IMR-90 (cell line): ENCODE data around the gene SNX6. TPM values are rescaled to one million over a fixed set of nuclear protein-coding genes. Genes with fewer than 3 reads are reported as not detected.

ENCODE experiments used
- ATAC-seq: fragments of 200-7000 bp; cut with Tn5 transposase; 2 replicates; pipeline ENCODE4 v1.9.1; 2020; ENCODE audit warnings: low read depth, mild to moderate bottlenecking, moderate library complexity
- BruUV-seq: library from RNA; stranded (reverse); fragments of 400-500 nt; replicated peaks from 2 replicates; lab custom pipeline; 2021; lab: Mats Ljungman, UMichigan
- CTCF ChIA-PET: fragments of 300-600 bp; formaldehyde crosslinking; extraction: SDS; loops from one replicate; lab custom pipeline; 2021; ENCODE audit warnings: antibody characterized with exemption; lab: Yijun Ruan, JAX
- POLR2A ChIA-PET: fragments of 300-600 bp; sonication (Branson Sonifier 250); formaldehyde crosslinking; loops from one replicate; lab custom pipeline; 2022; ENCODE audit warnings: antibody characterized with exemption; ENCODE audit not compliant: unreplicated experiment; lab: Charles Lee
- DNase-seq: peaks from one replicate; pipeline ENCODE4 v3.0.0; 2013
- H2AFZ ChIP-seq: replicated peaks from 2 replicates; pipeline ENCODE3; 2013; ENCODE audit warnings: low read length, mild to moderate bottlenecking; ENCODE audit not compliant: poor library complexity
- H2AK5ac ChIP-seq: 2 replicates; pipeline ENCODE4 v1.6.1; 2013; ENCODE audit warnings: low read depth, low read length, inconsistent platforms
- H2AK9ac ChIP-seq: replicated peaks from 2 replicates; pipeline ENCODE3; 2013; ENCODE audit warnings: mild to moderate bottlenecking, low read depth, low read length, moderate library complexity; ENCODE audit not compliant: poor library complexity
- H2BK120ac ChIP-seq: 2 replicates; pipeline ENCODE4 v1.6.1; 2013; ENCODE audit warnings: low read depth, low read length, inconsistent platforms
- H2BK15ac ChIP-seq: 3 replicates; pipeline ENCODE4 v1.6.1; 2013; ENCODE audit warnings: low read depth, low read length, inconsistent platforms
- H2BK20ac ChIP-seq: 2 replicates; pipeline ENCODE4 v1.6.1; 2013; ENCODE audit warnings: low read depth, mild to moderate bottlenecking, inconsistent platforms, low read length, moderate library complexity
- H2BK5ac ChIP-seq: 2 replicates; pipeline ENCODE4 v1.6.1; 2013; ENCODE audit warnings: mild to moderate bottlenecking, low read depth, low read length, inconsistent platforms; ENCODE audit not compliant: poor library complexity, severe bottlenecking
- H3K14ac ChIP-seq: replicated peaks from 2 replicates; pipeline ENCODE4 v1.6.1; 2013; ENCODE audit warnings: low read depth, low read length, inconsistent platforms
- H3K18ac ChIP-seq: 2 replicates; pipeline ENCODE4 v1.6.1; 2013; ENCODE audit warnings: low read depth, low read length, control low read depth
- H3K23ac ChIP-seq: 2 replicates; pipeline ENCODE4 v1.6.1; 2013; ENCODE audit warnings: low read depth, low read length, inconsistent platforms
- H3K27ac ChIP-seq: 2 replicates; pipeline ENCODE4 v1.5.1; 2013; ENCODE audit warnings: mild to moderate bottlenecking, control low read depth, low read length; ENCODE audit not compliant: insufficient read depth
- H3K27me3 ChIP-seq: 2 replicates; pipeline ENCODE4 v1.6.1; 2013; ENCODE audit warnings: low read length; ENCODE audit not compliant: control insufficient read depth, insufficient read depth
- H3K36me3 ChIP-seq: 2 replicates; pipeline ENCODE4 v1.6.1; 2013; ENCODE audit warnings: low read length, mixed read lengths; ENCODE audit not compliant: control insufficient read depth, insufficient read depth
- H3K4ac ChIP-seq: 2 replicates; pipeline ENCODE4 v1.6.1; 2013; ENCODE audit warnings: low read depth, low read length, inconsistent platforms
- H3K4me1 ChIP-seq: 2 replicates; pipeline ENCODE4 v1.6.1; 2013; ENCODE audit warnings: low read length, mixed read lengths; ENCODE audit not compliant: control insufficient read depth, insufficient read depth
- H3K4me2 ChIP-seq: 2 replicates; pipeline ENCODE4 v1.6.1; 2013; ENCODE audit warnings: low read depth, mild to moderate bottlenecking, control low read depth, low read length, moderate library complexity
- H3K4me3 ChIP-seq: 2 replicates; pipeline ENCODE4 v1.5.1; 2013; ENCODE audit warnings: low read depth, mild to moderate bottlenecking, control low read depth, low read length, moderate library complexity; ENCODE audit not compliant: insufficient read depth
- H3K56ac ChIP-seq: 2 replicates; pipeline ENCODE4 v1.6.1; 2013; ENCODE audit warnings: low read length, inconsistent platforms; ENCODE audit not compliant: insufficient read depth; ENCODE audit errors: extremely low read depth
- H3K79me1 ChIP-seq, 2 experiments: 2 replicates each; pipeline ENCODE4 v1.6.1; 2013; ENCODE audit warnings: low read length in 2 of 2, inconsistent platforms in 1 of 2, low read depth in 1 of 2
- H3K9ac ChIP-seq: 2 replicates; pipeline ENCODE4 v1.6.1; 2013; ENCODE audit warnings: low read depth, low read length, control low read depth
- H3K9me1 ChIP-seq: 2 replicates; pipeline ENCODE4 v1.6.1; 2013; ENCODE audit warnings: low read length, inconsistent platforms; ENCODE audit not compliant: insufficient read depth
- H3K9me3 ChIP-seq: 2 replicates; pipeline ENCODE4 v1.6.1; 2013; ENCODE audit warnings: low read length; ENCODE audit not compliant: control insufficient read depth, insufficient read depth
- H4K20me1 ChIP-seq: 2 replicates; pipeline ENCODE4 v1.6.1; 2013; ENCODE audit warnings: low read length, inconsistent platforms; ENCODE audit not compliant: insufficient read depth
- H4K5ac ChIP-seq: 2 replicates; pipeline ENCODE4 v1.6.1; 2013; ENCODE audit warnings: mild to moderate bottlenecking, low read depth, low read length, control low read depth
- H4K8ac ChIP-seq, 2 experiments: 2 replicates each; pipeline ENCODE4 v1.6.1; 2013; ENCODE audit warnings: low read depth in 2 of 2, low read length in 2 of 2, control low read depth in 1 of 2, inconsistent platforms in 1 of 2
- H4K91ac ChIP-seq: 2 replicates; pipeline ENCODE4 v1.6.1; 2013; ENCODE audit warnings: low read depth, low read length, inconsistent platforms; ENCODE audit not compliant: insufficient read depth
- CEBPB ChIP-seq: IDR thresholded peaks from 2 replicates; pipeline ENCODE4 v1.6.1; 2012; ENCODE audit warnings: low read depth, low read length, improper control_type of control experiment
- CHD1 ChIP-seq: IDR thresholded peaks from 2 replicates; pipeline ENCODE4 v1.6.1; 2012; ENCODE audit warnings: low read depth, low read length, improper control_type of control experiment
- ELK1 ChIP-seq: fragments of 150-350 bp; IDR thresholded peaks from 2 replicates; pipeline ENCODE4 v1.6.1; 2016; ENCODE audit warnings: low read depth, mild to moderate bottlenecking, low read length, moderate library complexity, borderline replicate concordance
- MAFK ChIP-seq: IDR thresholded peaks from 2 replicates; pipeline ENCODE4 v1.6.1; 2012; ENCODE audit warnings: low read depth, low read length, improper control_type of control experiment
- MAZ ChIP-seq: IDR thresholded peaks from 2 replicates; pipeline ENCODE4 v1.6.1; 2012; ENCODE audit warnings: low read depth, mild to moderate bottlenecking, low read length, improper control_type of control experiment, moderate library complexity, borderline replicate concordance
- MXI1 ChIP-seq: IDR thresholded peaks from 2 replicates; pipeline ENCODE4 v1.6.1; 2012; ENCODE audit warnings: low read depth, mild to moderate bottlenecking, low read length, moderate library complexity, borderline replicate concordance
- NFE2L2 ChIP-seq: fragments of 150-350 bp; IDR thresholded peaks from 2 replicates; pipeline ENCODE4 v1.6.1; 2016; ENCODE audit warnings: low read depth, mild to moderate bottlenecking, low read length
- POLR2A ChIP-seq: IDR thresholded peaks from 2 replicates; pipeline ENCODE4 v1.6.1; 2012; ENCODE audit warnings: mild to moderate bottlenecking, low read depth, low read length
- RCOR1 ChIP-seq: IDR thresholded peaks from 2 replicates; pipeline ENCODE4 v1.6.1; 2012; ENCODE audit warnings: mild to moderate bottlenecking, low read length, improper control_type of control experiment; ENCODE audit not compliant: insufficient replicate concordance
- RFX5 ChIP-seq: IDR thresholded peaks from 2 replicates; pipeline ENCODE4 v1.8.0; 2012; ENCODE audit warnings: low read depth, mild to moderate bottlenecking, low read length, moderate library complexity
- SMC3 ChIP-seq: fragments of 150-350 bp; IDR thresholded peaks from 2 replicates; pipeline ENCODE4 v1.6.1; 2016; ENCODE audit warnings: low read depth, mild to moderate bottlenecking, antibody characterized with exemption, low read length, moderate library complexity
- WGBS, 2 experiments: methylation state at CpG; one replicate each; pipeline versions ENCODE4 v1.1.5 to v1.1.7; 2013; ENCODE audit warnings: missing lambda C conversion rate in 2 of 2; ENCODE audit not compliant: insufficient read length in 1 of 2; ENCODE audit errors: extremely low coverage in 2 of 2; 5-methylcytosine and 5-hydroxymethylcytosine counted together
- dilution Hi-C: fragments of 300-500 bp; cut with HindIII; formaldehyde crosslinking; loops from one replicate; pipeline ENCODE4 v1.14.3; 2018; ENCODE audit warnings: low sequenced_read_pairs; ENCODE audit not compliant: unreplicated experiment
- in situ Hi-C: fragments of 300-500 bp; cut with MboI; formaldehyde crosslinking; loops from 3 replicates; pipeline ENCODE4 v1.14.3; 2019; ENCODE audit warnings: low sequenced_read_pairs, inconsistent platforms, mixed read lengths
- intact Hi-C: fragments of 100-400 bp; cut with micrococcal nuclease; formaldehyde crosslinking; loops from 2 replicates; pipeline ENCODE4 v1.10.0; 2022
- polyA plus RNA-seq, 3 experiments: library from polyadenylated mRNA; depleted of rRNA; stranded (reverse); fragments of >200 nt; gene quantifications; 2 replicates each; pipeline ENCODE4 v1.2.3, GENCODE V29; 2012; ENCODE audit warnings: low replicate concordance in 1 of 3
- total RNA-seq: library from RNA; depleted of rRNA; stranded (reverse); fragments of >200 nt; gene quantifications from 2 replicates; pipeline ENCODE4 v1.2.3, GENCODE V29; 2012
- TF ChIP-seq, protein P1 (sequence below): fragments of 150-350 bp; IDR thresholded peaks from 2 replicates; pipeline ENCODE4 v1.6.1; 2017; ENCODE audit warnings: mild to moderate bottlenecking, antibody characterized with exemption, low read length, low read depth
- TF ChIP-seq, protein P2 (sequence below): conservative IDR thresholded peaks from 2 replicates; pipeline ENCODE4 v1.5.1; 2012; ENCODE audit warnings: mild to moderate bottlenecking, low read depth, low read length, improper control_type of control experiment

The SNX6 gene
- total and polyA plus RNA-seq, 2 of the 4 experiments (the other 2 are of a cell fraction), result 116 to 127 TPM

- Histone ChIP-seq H3K9me1 (no peaks in the 10 kb centered on the region), H4K91ac (no peak overlapping the region), H3K9ac (no peak overlapping the region), H3K4me1 (no peaks in the 10 kb centered on the region), H3K56ac (no peak overlapping the region), H4K5ac (no peak overlapping the region), H3K9me3 (no peaks in the 10 kb centered on the region), H2BK120ac (no peak overlapping the region), H2AFZ (no peak overlapping the region), H3K27ac (no peak overlapping the region), H3K36me3 (peaks cover 53% of the 10 kb centered on the region), H2AK9ac (no peak overlapping the region), H3K4ac (no peak overlapping the region), H3K18ac (no peak overlapping the region), H3K4me2 (no peak overlapping the region), H3K23ac (no peak overlapping the region), H4K8ac (no peak overlapping the region), H3K27me3 (no peaks in the 10 kb centered on the region), H2BK5ac (no peak overlapping the region), H3K79me1 (peaks cover 5 to 14% of the 10 kb centered on the region in 2 experiments; a peak in 3 of 4 replicates), H2AK5ac (no peak overlapping the region), H4K20me1 (no peaks in the 10 kb centered on the region; the same call in 1 of the 2 replicates), H3K14ac (no peak overlapping the region), H2BK15ac (no peak overlapping the region), H2BK20ac (no peak overlapping the region), H3K4me3 (no peak overlapping the region)
- POLR2A ChIA-PET, result no interaction called here
- dilution Hi-C loops, result no loop called here
- CTCF ChIA-PET, result no interaction called here
- TF ChIP-seq NFE2L2 (no peak), SMC3 (no peak), CHD1 (no peak), MAZ (no peak), MXI1 (no peak), RCOR1 (no peak), POLR2A (no peak), RFX5 (no peak), CEBPB (no peak), ELK1 (no peak), MAFK (no peak)
- TF ChIP-seq, protein P1, sequence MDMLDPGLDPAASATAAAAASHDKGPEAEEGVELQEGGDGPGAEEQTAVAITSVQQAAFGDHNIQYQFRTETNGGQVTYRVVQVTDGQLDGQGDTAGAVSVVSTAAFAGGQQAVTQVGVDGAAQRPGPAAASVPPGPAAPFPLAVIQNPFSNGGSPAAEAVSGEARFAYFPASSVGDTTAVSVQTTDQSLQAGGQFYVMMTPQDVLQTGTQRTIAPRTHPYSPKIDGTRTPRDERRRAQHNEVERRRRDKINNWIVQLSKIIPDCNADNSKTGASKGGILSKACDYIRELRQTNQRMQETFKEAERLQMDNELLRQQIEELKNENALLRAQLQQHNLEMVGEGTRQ, result no peak
- TF ChIP-seq, protein P2, sequence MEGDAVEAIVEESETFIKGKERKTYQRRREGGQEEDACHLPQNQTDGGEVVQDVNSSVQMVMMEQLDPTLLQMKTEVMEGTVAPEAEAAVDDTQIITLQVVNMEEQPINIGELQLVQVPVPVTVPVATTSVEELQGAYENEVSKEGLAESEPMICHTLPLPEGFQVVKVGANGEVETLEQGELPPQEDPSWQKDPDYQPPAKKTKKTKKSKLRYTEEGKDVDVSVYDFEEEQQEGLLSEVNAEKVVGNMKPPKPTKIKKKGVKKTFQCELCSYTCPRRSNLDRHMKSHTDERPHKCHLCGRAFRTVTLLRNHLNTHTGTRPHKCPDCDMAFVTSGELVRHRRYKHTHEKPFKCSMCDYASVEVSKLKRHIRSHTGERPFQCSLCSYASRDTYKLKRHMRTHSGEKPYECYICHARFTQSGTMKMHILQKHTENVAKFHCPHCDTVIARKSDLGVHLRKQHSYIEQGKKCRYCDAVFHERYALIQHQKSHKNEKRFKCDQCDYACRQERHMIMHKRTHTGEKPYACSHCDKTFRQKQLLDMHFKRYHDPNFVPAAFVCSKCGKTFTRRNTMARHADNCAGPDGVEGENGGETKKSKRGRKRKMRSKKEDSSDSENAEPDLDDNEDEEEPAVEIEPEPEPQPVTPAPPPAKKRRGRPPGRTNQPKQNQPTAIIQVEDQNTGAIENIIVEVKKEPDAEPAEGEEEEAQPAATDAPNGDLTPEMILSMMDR, result no peak
- 100% methylated on average over 1 of the region's 3 CpGs; no CpG with 5 or more reads in 1 of the 2 experiments for WGBS, 2 experiments
- in situ Hi-C loops, result no loop called here
- no peak for ATAC-seq
- intact Hi-C loops, result no loop called here
- BruUV-seq, result TSS peak; percentile 16
- no peak for DNase-seq
Observed at GRCh38 chr14:34571771-34572170, 58.2 kb downstream of the SNX6 start.
